LHCN-M2 (cell line): ENCODE measurements around the gene FBLN5. TPM values are rescaled to one million over a fixed set of nuclear protein-coding genes. Genes with fewer than 3 reads are reported as not detected.
"Not testable (repeated sequence)": the region's sequence is repeated elsewhere in the genome, so short reads cannot be mapped to it uniquely, and the experiment has no call there.

Source experiments
- DNase-seq: peaks from one replicate; pipeline ENCODE4 v3.0.0-alpha.2; 2012; ENCODE audit warnings: low read depth
- total RNA-seq: library from RNA; depleted of rRNA; stranded (reverse); fragments of >200 nt; gene quantifications from 2 replicates; pipeline ENCODE4 v1.2.3, GENCODE V29; 2014

Gene FBLN5
- total RNA-seq, 1 experiment from 2014 or later: 20.0 TPM

DNA sequence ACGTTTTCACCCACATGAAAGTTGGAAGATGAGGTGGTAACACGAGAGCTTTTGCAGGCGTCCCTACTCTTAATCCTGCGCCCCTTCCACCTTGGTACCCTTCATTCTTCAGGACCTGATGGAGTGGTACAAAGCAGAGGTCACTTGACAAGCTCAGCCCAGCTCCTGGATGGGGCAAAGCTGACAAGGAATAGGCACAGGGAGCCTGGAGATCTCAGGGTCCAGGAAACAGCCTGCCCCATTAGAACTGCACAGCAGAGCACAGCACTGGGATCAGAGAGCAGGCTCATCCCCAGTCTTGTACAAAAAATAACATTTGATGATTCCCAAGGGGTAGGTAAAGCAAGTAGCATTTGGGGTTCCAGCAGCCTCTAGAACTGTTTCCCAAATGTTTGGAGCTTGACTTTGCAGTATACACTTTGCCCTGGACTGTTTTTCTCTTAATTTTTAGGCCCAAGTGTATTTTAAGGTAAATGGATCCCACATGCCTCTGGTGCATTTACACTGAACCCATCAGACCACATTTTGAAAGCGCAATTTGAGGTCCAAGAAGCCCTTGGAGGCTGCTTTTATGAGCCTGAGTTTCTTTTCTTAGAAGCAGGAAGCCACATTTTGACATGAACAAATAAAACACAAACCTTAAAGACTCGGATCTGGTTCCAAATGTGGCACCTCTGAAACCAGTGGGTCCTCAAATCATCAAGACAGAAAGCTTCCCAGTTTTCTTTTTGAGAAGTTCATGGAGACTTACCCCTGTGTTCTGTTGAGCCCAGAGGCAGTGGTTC lies 80.8 kb downstream of the FBLN5 start:
- no peak for DNase-seq

DNA sequence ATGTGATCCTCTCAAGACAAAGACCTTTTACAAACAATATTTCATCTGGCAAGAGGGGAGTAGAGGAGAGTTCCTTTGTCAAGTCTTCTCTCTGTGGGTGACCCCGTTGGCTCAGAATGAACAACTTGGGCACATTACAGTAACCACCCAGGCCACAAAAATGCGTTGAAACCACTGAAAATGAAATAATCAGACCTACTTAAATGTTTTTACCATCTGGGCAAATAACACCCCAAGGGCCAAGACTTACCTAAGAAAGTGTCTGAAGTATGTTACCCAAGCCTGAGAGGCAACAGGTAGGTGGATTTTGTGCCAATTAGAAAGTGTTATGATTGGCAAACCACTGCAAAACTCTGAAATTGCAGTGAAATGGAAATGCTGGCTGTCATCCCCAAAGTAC lies 81.4 kb downstream of the FBLN5 start:
- peak; percentile 49 for DNase-seq

GRCh38 chr14:91862417-91862816 lies 85.1 kb downstream of the FBLN5 start:
- no peak for DNase-seq

GRCh38 chr14:91861091-91861490 lies 86.4 kb downstream of the FBLN5 start:
- DNase-seq: no peak

DNA sequence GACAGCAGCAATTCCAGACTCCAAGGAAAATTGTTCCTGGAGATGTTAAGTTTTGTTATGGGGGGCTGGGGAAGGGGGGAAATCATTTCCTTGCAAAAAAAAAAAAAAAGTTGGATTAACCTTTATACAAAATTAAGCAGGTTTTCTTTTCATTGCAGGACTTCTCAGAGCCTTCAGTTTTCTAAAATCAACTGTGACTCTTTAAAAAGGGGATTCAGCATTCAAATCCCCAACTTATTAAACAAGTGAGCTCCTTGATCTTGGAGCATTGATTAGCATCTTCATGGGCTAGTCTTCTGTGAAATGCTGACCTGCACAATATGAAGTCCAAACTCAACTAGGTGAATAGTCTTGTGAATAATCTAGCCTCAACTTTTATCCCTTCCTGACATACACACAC lies 87.3 kb downstream of the FBLN5 start:
- DNase-seq: no peak

GRCh38 chr14:91858536-91859275 lies 88.8 kb downstream of the FBLN5 start:
- peak; percentile 59 for DNase-seq

GRCh38 chr14:91857614-91858013 lies 89.9 kb downstream of the FBLN5 start:
- DNase-seq: no peak

DNA sequence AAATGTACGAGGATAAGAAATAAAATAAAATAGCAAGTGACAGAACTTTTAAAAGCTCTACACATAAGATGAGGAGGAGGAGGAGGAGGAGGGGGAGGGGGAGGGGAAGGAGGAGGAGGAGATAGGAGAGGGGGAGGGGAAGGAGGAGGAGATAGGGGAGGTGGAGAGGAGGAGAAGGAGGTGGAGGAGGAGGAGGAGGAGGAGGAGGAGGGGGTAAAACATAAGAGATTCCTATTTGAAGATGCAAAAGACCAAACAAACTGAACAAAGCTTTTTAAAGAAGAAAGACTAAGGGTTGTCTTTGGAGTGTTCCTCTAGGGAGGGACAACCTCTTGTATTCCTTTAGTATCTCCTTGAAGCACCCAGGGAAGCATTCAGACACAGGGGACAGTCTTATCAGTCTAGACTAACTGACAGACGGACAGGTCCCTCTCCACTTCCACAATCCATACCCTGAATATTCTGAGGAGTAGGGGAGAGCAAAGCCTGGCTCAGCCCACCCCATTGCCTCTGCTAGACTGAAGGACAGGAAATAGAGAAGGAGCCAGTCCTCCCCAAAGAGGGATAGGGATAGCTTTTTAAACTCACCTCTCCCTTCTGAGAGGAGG lies 93.1 kb downstream of the FBLN5 start:
- DNase-seq: no peak

GRCh38 chr14:91851563-91851962 lies 95.9 kb downstream of the FBLN5 start:
- no peak for DNase-seq

DNA sequence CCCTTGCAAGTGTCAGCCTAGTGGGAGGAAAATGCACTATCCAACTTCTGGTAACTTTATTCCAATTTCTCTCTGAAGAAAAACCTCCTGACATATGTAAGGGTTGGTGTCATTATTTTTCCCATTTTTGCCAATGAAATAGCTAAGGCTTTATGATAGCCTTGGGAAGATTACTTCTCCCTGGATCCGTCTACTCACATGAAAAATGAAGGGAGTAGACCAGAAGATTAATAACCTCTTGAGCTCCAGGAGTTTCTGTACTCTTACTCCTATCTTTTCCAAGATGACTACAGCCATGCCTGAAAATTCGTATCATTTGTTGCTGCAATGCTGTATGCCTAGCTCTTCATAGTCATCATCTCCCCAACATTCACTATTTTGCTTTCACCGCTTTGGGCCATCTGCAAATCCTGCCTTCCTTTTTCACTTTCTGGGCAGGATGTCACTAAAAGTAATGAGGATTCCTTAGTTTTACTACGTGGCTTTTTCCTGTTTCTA lies 98.9 kb downstream of the FBLN5 start:
- DNase-seq: no peak

GRCh38 chr14:91847693-91848092 lies 99.8 kb downstream of the FBLN5 start:
- DNase-seq: no peak

- no peak for DNase-seq
These were observed 101.8 kb downstream of the FBLN5 start for GRCh38 chr14:91845652-91846051.

- DNase-seq: not testable (repeated sequence)
These were observed 102.4 kb downstream of the FBLN5 start for GRCh38 chr14:91845056-91845455.

- DNase-seq: no peak
These were observed 103.5 kb downstream of the FBLN5 start for GRCh38 chr14:91844029-91844428.

DNA sequence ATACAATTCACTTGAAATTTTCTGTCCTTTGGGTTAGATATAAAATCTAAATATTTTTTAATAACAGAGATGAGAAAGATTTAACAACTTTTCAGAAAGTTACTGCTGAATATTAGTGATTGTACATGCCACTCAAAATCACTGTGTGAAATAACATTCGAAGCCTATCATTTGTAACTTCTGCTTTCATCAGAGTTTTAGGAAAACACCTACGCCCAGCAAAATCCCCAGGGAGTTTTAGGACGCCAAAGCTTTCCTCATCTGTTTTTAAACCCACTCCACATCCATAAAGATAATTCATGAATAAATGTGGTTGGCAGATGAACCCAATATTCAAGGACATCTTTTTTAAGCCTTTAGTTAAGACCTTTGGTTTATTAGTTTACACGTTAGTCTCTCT lies 104.1 kb downstream of the FBLN5 start:
- DNase-seq: no peak

- DNase-seq: no peak
These were observed 106.4 kb downstream of the FBLN5 start for GRCh38 chr14:91841065-91841464.

DNA sequence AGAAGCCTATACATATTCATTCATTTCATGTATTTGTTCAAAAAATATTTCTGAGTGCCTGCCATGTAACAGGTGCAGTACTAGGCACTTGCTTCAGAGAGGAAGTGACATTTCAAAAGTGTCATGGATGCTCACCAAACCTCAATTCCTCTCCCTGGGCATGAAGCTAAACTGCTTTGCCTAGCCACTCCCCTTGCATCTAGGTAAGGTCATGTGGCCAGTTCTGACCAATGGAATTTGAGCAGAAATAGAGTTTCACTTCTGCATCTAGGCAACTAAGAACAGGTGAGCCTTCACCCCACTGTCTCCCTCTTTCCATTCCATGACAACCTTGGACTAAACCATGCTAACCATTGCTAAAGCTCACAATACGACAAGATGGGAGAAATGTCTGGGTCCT lies 107.7 kb downstream of the FBLN5 start:
- DNase-seq: no peak

DNA sequence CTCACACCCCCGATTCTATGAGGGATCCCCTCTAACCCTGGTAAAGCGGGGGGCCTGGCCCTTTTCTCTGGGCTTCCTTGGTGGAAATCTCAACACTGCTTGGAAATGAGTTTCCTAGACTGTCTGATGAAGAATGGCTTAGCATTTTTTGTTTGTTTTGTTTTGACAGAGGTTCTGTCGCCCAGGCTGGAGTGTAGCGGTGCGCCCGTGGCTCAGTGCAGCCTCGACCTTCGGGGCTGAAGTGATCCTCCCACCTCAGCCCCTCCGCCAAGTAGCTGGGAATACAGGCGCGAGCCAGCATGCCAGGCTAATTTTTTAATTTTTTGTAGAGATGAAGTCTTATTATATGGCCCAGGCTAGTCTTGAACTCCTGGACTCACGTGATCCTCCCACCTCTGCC lies 110.4 kb downstream of the FBLN5 start:
- no peak for DNase-seq

DNA sequence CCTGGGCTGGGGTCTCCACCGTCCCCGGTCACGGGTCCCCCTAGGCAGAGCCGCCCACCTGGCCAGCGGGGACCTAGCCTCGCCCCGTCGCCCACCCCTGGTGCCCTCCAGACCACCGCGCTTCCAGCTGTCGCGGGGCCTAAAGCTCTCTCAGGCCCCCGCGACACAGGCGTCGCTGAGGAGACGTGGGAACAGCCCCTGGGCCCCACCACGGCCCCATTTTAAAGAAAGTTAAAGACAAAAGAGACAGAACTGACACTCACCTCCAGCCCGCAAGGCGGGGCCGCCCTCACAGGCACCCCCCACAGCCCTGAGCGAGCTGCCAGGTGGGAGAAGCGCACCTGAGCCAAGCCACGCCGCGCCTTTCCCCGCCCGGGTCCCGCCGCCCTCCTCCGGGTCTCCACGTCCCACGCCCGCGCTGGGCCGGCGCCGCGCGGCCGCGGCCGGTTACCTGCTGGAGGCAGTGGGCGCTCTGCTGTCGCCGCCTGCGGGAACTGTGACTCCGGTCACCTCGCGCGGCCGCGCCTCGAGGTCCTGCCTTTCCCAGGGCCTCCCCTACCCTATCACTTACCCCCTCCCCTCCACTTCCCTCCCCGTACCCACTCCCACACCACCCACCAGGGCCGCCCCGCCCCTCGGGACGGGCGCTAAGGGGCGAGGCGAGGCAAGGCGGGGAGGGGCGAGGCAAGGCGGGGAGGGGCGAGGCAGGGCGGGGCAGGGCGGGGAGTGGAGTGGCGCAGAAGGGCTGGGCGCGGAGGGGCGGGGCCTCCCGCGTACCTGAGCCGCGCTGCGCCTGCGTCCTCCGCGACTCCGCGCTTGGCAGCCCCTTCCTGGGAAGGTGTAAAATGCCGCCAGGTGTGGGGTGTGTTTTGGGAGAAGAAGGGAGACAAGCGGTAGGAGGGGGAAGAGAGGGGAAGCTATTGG lies 111.3 kb downstream of the FBLN5 start:
- DNase-seq: no peak

- no peak for DNase-seq
These were observed 112.1 kb downstream of the FBLN5 start for GRCh38 chr14:91835197-91835919.

- DNase-seq: no peak
These were observed 112.9 kb downstream of the FBLN5 start for GRCh38 chr14:91834571-91834970.
